Bladder microvascular endothelial cell (primary cell): Measurements from ENCODE around the gene HIPK2. TPM values are rescaled to one million over a fixed set of nuclear protein-coding genes. Genes with fewer than 3 reads are reported as not detected.

Experiments used
- total RNA-seq: library from RNA; depleted of rRNA; stranded (reverse); fragments of >200 nt; gene quantifications from 2 replicates; pipeline ENCODE4 v1.2.3, GENCODE V29; 2014

Gene HIPK2
- total RNA-seq: 6.0 and 13.5 TPM in 2 replicates

GRCh38 chr7:139777948-139778841 is at the start of gene HIPK2:
Gene HIPK2, minus strand, starts transcription at chr7:139777998. Its CDS starts 375 bp downstream, at chr7:139777623.

GRCh38 chr7:139523199-139523941 is 254.4 kb downstream of the HIPK2 start, which contains the start of gene CLEC2L:
Gene CLEC2L, plus strand, starts transcription at chr7:139523685. Its CDS starts 243 bp downstream, at chr7:139523928.

Other genes starting within 250 kb of the HIPK2 start
- gene TBXAS1, start 51.3 kb upstream of the HIPK2 start, total RNA-seq: 0.19 and 0.81 TPM in 2 replicates